ENCODE measurements around the gene TNPO1.
"Not testable (repeated sequence)": the region's sequence is repeated elsewhere in the genome, so short reads cannot be mapped to it uniquely, and the experiment has no call there.

Gene TNPO1

GRCh38 chr5:72816284-72817075 is at the start of gene TNPO1:
TSS of gene TNPO1 (plus strand) at chr5:72816661. CDS start at chr5:72816738, 77 bp downstream.
- DNase-seq = peak; percentile 76 to 89

GRCh38 chr5:72767289-72768010 is 49.0 kb upstream of the TNPO1 start:
- DNase-seq = peak; percentile 24 to 73

GRCh38 chr5:72770266-72770665 is 46.2 kb upstream of the TNPO1 start:
- no peak for DNase-seq

GRCh38 chr5:72776684-72777083 is 39.8 kb upstream of the TNPO1 start:
- DNase-seq = no peak

- no peak for DNase-seq
These were observed 36.9 kb upstream of the TNPO1 start for GRCh38 chr5:72779520-72779919.

- no peak for DNase-seq
These were observed 33.1 kb upstream of the TNPO1 start for GRCh38 chr5:72783354-72783753.

GRCh38 chr5:72784129-72784528 is 32.3 kb upstream of the TNPO1 start:
- no peak for DNase-seq

GRCh38 chr5:72785801-72786200 is 30.7 kb upstream of the TNPO1 start:
- DNase-seq = no peak

GRCh38 chr5:72786676-72787075 is 29.8 kb upstream of the TNPO1 start:
- DNase-seq = no peak

GRCh38 chr5:72788866-72789505 is 27.5 kb upstream of the TNPO1 start:
- no peak for DNase-seq

GRCh38 chr5:72790186-72790585 is 26.3 kb upstream of the TNPO1 start:
- DNase-seq = no peak

- not testable (repeated sequence) for DNase-seq
These were observed 23.8 kb upstream of the TNPO1 start for GRCh38 chr5:72792662-72793061.

GRCh38 chr5:72796001-72796400 is 20.5 kb upstream of the TNPO1 start:
- DNase-seq = peak in 1 of 2 experiments; percentile 24

GRCh38 chr5:72799721-72800120 is 16.7 kb upstream of the TNPO1 start:
- DNase-seq = no peak

- DNase-seq = not testable (repeated sequence)
These were observed 7.8 kb upstream of the TNPO1 start for GRCh38 chr5:72808637-72809036.

- no peak for DNase-seq
These were observed 4.6 kb upstream of the TNPO1 start for GRCh38 chr5:72811849-72812248.

GRCh38 chr5:72812488-72812887 is 4.0 kb upstream of the TNPO1 start:
- no peak for DNase-seq

GRCh38 chr5:72814104-72814503 is 2.4 kb upstream of the TNPO1 start:
- DNase-seq = no peak

- no peak for DNase-seq
These were observed 1.6 kb upstream of the TNPO1 start for GRCh38 chr5:72814864-72815263.

GRCh38 chr5:72815580-72816283 is 729 bp upstream of the TNPO1 start:
- peak; percentile 19 to 53 for DNase-seq

- no peak for DNase-seq
These were observed 618 bp downstream of the TNPO1 start for GRCh38 chr5:72817076-72817481.

GRCh38 chr5:72817671-72818266 is 1.3 kb downstream of the TNPO1 start:
- DNase-seq = no peak

All from NCI-H446 (cell line).